Adrenal gland (tissue), 5 donors: ENCODE data around the gene LYAR.

Experiments used
- CTCF ChIP-seq, 6 experiments: fragments of 450-650 bp in 4 of 6; fragments of 200-600 bp in 2 of 6; sonication (generic) in 1 of 6; IDR thresholded peaks; 1 replicate in 5 of 6; 2 replicates in 1 of 6; pipeline versions ENCODE4 v1.5.1 to v1.8.0; 2016 to 2021; ENCODE audit warnings: antibody characterized with exemption in 6 of 6, mild to moderate bottlenecking in 2 of 6, moderate library complexity in 1 of 6
- POLR2A ChIP-seq, 2 donors: fragments of 450-650 bp; IDR thresholded peaks; one replicate each; pipeline ENCODE4 v1.6.1; 2017; ENCODE audit warnings: antibody characterized with exemption in 2 of 2, mild to moderate bottlenecking in 2 of 2, moderate library complexity in 1 of 2
- donor health status: DM: no; HTN: no; CAD: no.

- TF ChIP-seq CTCF (IDR thresholded peaks at IDR 0.05) (no peak), POLR2A (IDR thresholded peaks at IDR 0.05) (no peak)
Observed at GRCh38 chr4:4321951-4322688, 32.2 kb upstream of the LYAR start.
